Measurements from ENCODE around the gene SERPINA12. TPM values are rescaled to one million over a fixed set of nuclear protein-coding genes. Genes with fewer than 3 reads are reported as not detected.

Gene SERPINA12
- total RNA-seq, 4 donors from 2014 or later = not detected

GRCh38 chr14:94547151-94547680 is 37.9 kb upstream of the SERPINA12 start:
- WGBS, 2 donors (ENCODE audit: low coverage in 1 of 2) = 82 to 84% methylated on average over 3 to 8 of the region's 8 CpGs
- H3K9me3 ChIP-seq = peaks cover 0 to 4% of the 10 kb centered on the region in 2 donors

DNA sequence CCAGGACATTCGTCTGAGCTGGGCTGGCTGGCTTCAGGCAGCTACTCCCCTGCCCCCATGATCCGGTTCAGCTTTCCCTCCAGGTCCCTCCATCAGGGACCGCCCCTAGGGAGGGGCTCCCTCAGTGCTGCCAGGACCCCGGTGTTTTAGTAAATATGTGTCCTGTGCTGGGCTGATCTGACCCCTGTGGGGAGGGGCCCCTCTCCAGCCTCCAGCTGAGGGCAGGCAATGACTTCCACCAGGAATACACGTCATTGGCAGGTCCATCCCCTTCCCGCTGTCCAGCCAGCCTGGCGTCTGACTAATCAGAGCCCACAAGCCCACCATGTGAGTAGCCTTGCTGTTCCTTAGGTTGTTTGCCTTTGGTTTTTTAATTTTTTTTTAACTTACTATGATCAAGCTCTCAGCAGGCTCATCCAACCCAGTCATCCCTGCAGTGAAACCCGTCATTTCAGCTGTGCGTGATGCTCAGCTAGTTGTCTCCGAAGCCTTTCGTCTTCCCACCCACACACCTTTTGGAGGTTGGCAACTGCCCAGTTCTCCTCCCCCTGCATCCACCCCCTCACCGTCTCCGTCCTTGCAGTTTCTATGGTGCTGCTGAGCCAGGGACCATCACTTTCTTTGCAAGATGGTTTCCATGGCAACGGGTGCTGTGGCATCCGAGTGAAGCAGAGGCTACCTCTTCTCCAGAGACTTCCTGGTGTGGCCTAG is 36.0 kb upstream of the SERPINA12 start:
- H3K9me3 ChIP-seq = peaks cover 0 to 4% of the 10 kb centered on the region in 2 donors
- H3K27me3 ChIP-seq = no peaks in the 10 kb centered on the region
- intact Hi-C loops (cut with DNase I; ENCODE audit: low total_unique reads) (no loop called here), in situ Hi-C loops (cut with MboI; ENCODE audit: low pct_ligation_motif_present in 1 of 4, low pct_unique_long_range_greater_than_20kb in 1 of 4, low sequenced_read_pairs in 3 of 4) (no loop called here)
- TF ChIP-seq EP300 (IDR thresholded peaks at IDR 0.05; ENCODE audit: low read depth) (no peak), POLR2A (IDR thresholded peaks at IDR 0.05) (no peak), POLR2AphosphoS5 (IDR thresholded peaks at IDR 0.05) (no peak), CTCF (IDR thresholded peaks at IDR 0.05) (no peak)
- 78% methylated on average over 12 of the region's 15 CpGs; no CpG with 5 or more reads in 1 of the 2 donors for WGBS, 2 donors (ENCODE audit: low coverage in 1 of 2)
- no peaks in the 10 kb centered on the region for H3K4me1 ChIP-seq
- DNase-seq = no peak
- no peak overlapping the region for H3K27ac ChIP-seq
- no peak overlapping the region for H3K4me3 ChIP-seq
- H3K36me3 ChIP-seq = no peaks in the 10 kb centered on the region

More at GRCh38 chr14:94547151-94547680, 37.9 kb upstream of the SERPINA12 start:
- TF ChIP-seq POLR2A (IDR thresholded peaks at IDR 0.05) (no peak), CTCF (IDR thresholded peaks at IDR 0.05) (no peak), EP300 (IDR thresholded peaks at IDR 0.05; ENCODE audit: low read depth) (no peak), POLR2AphosphoS5 (IDR thresholded peaks at IDR 0.05) (no peak)
- in situ Hi-C loops (cut with MboI; ENCODE audit: low pct_ligation_motif_present in 1 of 4, low pct_unique_long_range_greater_than_20kb in 1 of 4, low sequenced_read_pairs in 3 of 4) (no loop called here), intact Hi-C loops (cut with DNase I; ENCODE audit: low total_unique reads) (no loop called here)
- H3K36me3 ChIP-seq = no peaks in the 10 kb centered on the region
- no peaks in the 10 kb centered on the region for H3K4me1 ChIP-seq
- no peak for DNase-seq
- no peak overlapping the region for H3K4me3 ChIP-seq
- no peaks in the 10 kb centered on the region for H3K27me3 ChIP-seq
- no peak overlapping the region for H3K27ac ChIP-seq

DNA sequence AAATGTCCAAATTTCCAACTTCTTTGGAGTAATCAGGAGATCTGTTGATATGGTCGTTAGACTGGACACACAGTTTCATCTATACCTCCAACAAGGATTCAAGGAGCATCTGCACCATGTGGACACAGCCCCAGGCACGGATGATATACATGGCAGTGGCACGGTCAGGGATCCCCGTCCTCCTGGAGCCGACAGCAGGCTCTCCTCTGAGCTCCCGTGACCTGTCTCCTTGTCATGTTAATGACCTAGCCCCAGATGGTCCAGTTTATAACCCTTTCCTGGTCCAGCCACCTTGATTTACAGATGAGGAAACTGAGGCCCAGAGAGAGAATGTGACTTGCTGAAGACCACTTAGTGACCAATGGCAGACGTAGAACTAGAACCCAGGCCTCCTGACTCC is 35.5 kb upstream of the SERPINA12 start:
- WGBS, 2 donors (ENCODE audit: low coverage in 1 of 2) = 75 to 78% methylated on average over 1 to 7 of the region's 7 CpGs
- no peak for TF ChIP-seq CTCF (IDR thresholded peaks at IDR 0.05)
- TF ChIP-seq EP300 (IDR thresholded peaks at IDR 0.05; ENCODE audit: low read depth) = no peak
- no peak for TF ChIP-seq POLR2A (IDR thresholded peaks at IDR 0.05)
- no peak for TF ChIP-seq POLR2AphosphoS5 (IDR thresholded peaks at IDR 0.05)
- Histone ChIP-seq H3K4me3 (no peak overlapping the region), H3K27me3 (no peaks in the 10 kb centered on the region), H3K27ac (no peak overlapping the region), H3K4me1 (no peaks in the 10 kb centered on the region), H3K9me3 (peaks cover 0 to 4% of the 10 kb centered on the region in 2 donors), H3K36me3 (no peaks in the 10 kb centered on the region)
- intact Hi-C loops (cut with DNase I; ENCODE audit: low total_unique reads) = no loop called here
- DNase-seq = no peak
- in situ Hi-C loops (cut with MboI; ENCODE audit: low pct_ligation_motif_present in 1 of 4, low pct_unique_long_range_greater_than_20kb in 1 of 4, low sequenced_read_pairs in 3 of 4) = no loop called here

- Histone ChIP-seq H3K27ac (no peak overlapping the region), H3K4me1 (no peaks in the 10 kb centered on the region), H3K27me3 (no peaks in the 10 kb centered on the region), H3K36me3 (no peaks in the 10 kb centered on the region), H3K4me3 (no peak overlapping the region), H3K9me3 (peaks cover 0 to 4% of the 10 kb centered on the region in 2 donors)
- DNase-seq = no peak
- TF ChIP-seq POLR2A (IDR thresholded peaks at IDR 0.05) (no peak), POLR2AphosphoS5 (IDR thresholded peaks at IDR 0.05) (no peak), EP300 (IDR thresholded peaks at IDR 0.05; ENCODE audit: low read depth) (no peak), CTCF (IDR thresholded peaks at IDR 0.05) (no peak)
- in situ Hi-C loops (cut with MboI; ENCODE audit: low pct_ligation_motif_present in 1 of 4, low pct_unique_long_range_greater_than_20kb in 1 of 4, low sequenced_read_pairs in 3 of 4) = no loop called here
- intact Hi-C loops (cut with DNase I; ENCODE audit: low total_unique reads) = no loop called here
- 64 to 80% methylated on average over 6 to 11 of the region's 15 CpGs for WGBS, 2 donors (ENCODE audit: low coverage in 1 of 2)
Observed at GRCh38 chr14:94543449-94544124, 34.3 kb upstream of the SERPINA12 start.

All from transverse colon (tissue), 4 donors.